GM12878 (cell line): ENCODE results near the gene PPRC1. TPM values are rescaled to one million over a fixed set of nuclear protein-coding genes. Genes with fewer than 3 reads are reported as not detected.

ENCODE experiments used
- ASH2L ChIP-seq: fragments of 300-600, 200-600 bp; sonication (generic); IDR thresholded peaks from 2 replicates; pipeline ENCODE4 v1.6.1; 2017; ENCODE audit warnings: low read depth, mild to moderate bottlenecking, borderline replicate concordance
- BACH1 ChIP-seq: fragments of 450-650 bp; IDR thresholded peaks from 2 replicates; pipeline ENCODE4 v1.6.1; 2017; ENCODE audit warnings: mild to moderate bottlenecking, borderline replicate concordance
- CBX5 ChIP-seq: sonication (generic); IDR thresholded peaks from 2 replicates; pipeline ENCODE4 v1.6.1; 2016; ENCODE audit warnings: low read depth, moderate library complexity, mild to moderate bottlenecking, inconsistent platforms
- EGR1 ChIP-seq, 2 experiments: IDR thresholded peaks; 1 replicate in 1 of 2; 2 replicates in 1 of 2; pipeline ENCODE4 v1.6.1; 2011 to 2012; ENCODE audit warnings: low read depth in 2 of 2, low read length in 2 of 2, borderline replicate concordance in 1 of 2, mild to moderate bottlenecking in 1 of 2, moderate library complexity in 1 of 2
- FOXK2 ChIP-seq: fragments of 450-650 bp; IDR thresholded peaks from 2 replicates; pipeline ENCODE4 v1.6.1; 2017; ENCODE audit warnings: mild to moderate bottlenecking, moderate library complexity
- GATAD2B ChIP-seq: fragments of 450-650 bp; conservative IDR thresholded peaks from 2 replicates; pipeline ENCODE4 v1.6.1; 2017; ENCODE audit warnings: low read depth, mild to moderate bottlenecking, moderate library complexity
- HDAC2 ChIP-seq: fragments of 200-600 bp; sonication (generic); IDR thresholded peaks from 2 replicates; pipeline ENCODE4 v1.6.1; 2017
- HDAC6 ChIP-seq: fragments of 200-600 bp; sonication (generic); IDR thresholded peaks from one replicate; pipeline ENCODE4 v1.8.0; 2017; ENCODE audit warnings: antibody characterized with exemption; ENCODE audit not compliant: unreplicated experiment
- HDGF ChIP-seq: fragments of 450-650 bp; IDR thresholded peaks from 2 replicates; pipeline ENCODE4 v1.6.1; 2016; ENCODE audit warnings: antibody characterized with exemption
- IRF4 ChIP-seq: IDR thresholded peaks from 2 replicates; pipeline ENCODE4 v1.6.1; 2011; ENCODE audit warnings: low read depth, low read length
- NFIC ChIP-seq: IDR thresholded peaks from 2 replicates; pipeline ENCODE4 v1.6.1; 2012; ENCODE audit warnings: low read depth, mild to moderate bottlenecking, inconsistent platforms, low read length, moderate library complexity
- NKRF ChIP-seq: fragments of 450-650 bp; conservative IDR thresholded peaks from 2 replicates; pipeline ENCODE4 v1.6.1; 2017; ENCODE audit warnings: mild to moderate bottlenecking, moderate library complexity
- NRF1 ChIP-seq: conservative IDR thresholded peaks from 2 replicates; pipeline ENCODE4 v1.6.1; 2011; ENCODE audit warnings: mild to moderate bottlenecking, low read depth, low read length, improper control_type of control experiment
- PAX8 ChIP-seq: fragments of 450-650 bp; IDR thresholded peaks from 2 replicates; pipeline ENCODE4 v1.6.1; 2017; ENCODE audit warnings: mild to moderate bottlenecking, moderate library complexity
- PML ChIP-seq: IDR thresholded peaks from 2 replicates; pipeline ENCODE4 v1.6.1; 2012; ENCODE audit warnings: low read length, inconsistent platforms
- POU2F2 ChIP-seq: IDR thresholded peaks from 3 replicates; pipeline ENCODE4 v1.6.1; 2011; ENCODE audit warnings: low read depth, mild to moderate bottlenecking, low read length, borderline replicate concordance
- RB1 ChIP-seq: fragments of 450-650 bp; formaldehyde crosslinking; IDR thresholded peaks from 2 replicates; pipeline ENCODE4 v1.6.1; 2017; ENCODE audit warnings: mild to moderate bottlenecking, borderline replicate concordance
- SMAD5 ChIP-seq: IDR thresholded peaks from 2 replicates; pipeline ENCODE4 v1.6.1; 2016; ENCODE audit warnings: antibody characterized with exemption, low read depth
- SMARCA5 ChIP-seq: fragments of 450-650 bp; IDR thresholded peaks from 2 replicates; pipeline ENCODE4 v1.6.1; 2017; ENCODE audit warnings: mild to moderate bottlenecking
- SP1 ChIP-seq: IDR thresholded peaks from one replicate; pipeline ENCODE4 v1.6.1; 2011; ENCODE audit warnings: low read depth, low read length
- TAF1 ChIP-seq: IDR thresholded peaks from 2 replicates; pipeline ENCODE4 v1.6.1; 2011; ENCODE audit warnings: mild to moderate bottlenecking, low read depth, low read length, borderline replicate concordance
- TCF12 ChIP-seq: IDR thresholded peaks from 2 replicates; pipeline ENCODE4 v1.6.1; 2011; ENCODE audit warnings: low read depth, mild to moderate bottlenecking, low read length
- ZBED1 ChIP-seq: IDR thresholded peaks from 2 replicates; pipeline ENCODE4 v1.6.1; 2016; ENCODE audit warnings: borderline replicate concordance
- ZNF384 ChIP-seq: IDR thresholded peaks from 2 replicates; pipeline ENCODE4 v1.6.1; 2012; ENCODE audit warnings: low read depth, mild to moderate bottlenecking, low read length, improper control_type of control experiment, borderline replicate concordance
- polyA plus RNA-seq, 11 experiments: library from polyadenylated mRNA; depleted of rRNA in 4 of 11; unstranded in 6 of 11; stranded (reverse) in 5 of 11; fragments of >200 nt; fragmentation: Nextera tagmentation in 4 of 11; fragmentation: Illumina TruSeq in 1 of 11; extraction: Ambion mirVana in 4 of 11; extraction: Trizol in 1 of 11; gene quantifications; 1 replicate in 1 of 11; 2 replicates in 10 of 11; pipeline versions ENCODE4 v1.2.1 to v1.2.3, GENCODE V29; 2011 to 2016; ENCODE audit warnings: inconsistent platforms in 2 of 11, missing spikeins in 2 of 11, low read depth in 1 of 11
- total RNA-seq, 4 experiments: library from RNA; depleted of rRNA in 3 of 4; stranded (reverse); fragments of >200 nt in 3 of 4; fragmentation: Illumina TruSeq in 1 of 4; extraction: Trizol in 1 of 4; gene quantifications; 2 replicates each; pipeline versions ENCODE4 v1.2.1 to v1.2.3, GENCODE V29; 2013 to 2021
- TF ChIP-seq, protein P1 (sequence below): fragments of 450-650 bp; IDR thresholded peaks from 2 replicates; pipeline ENCODE4 v1.6.1; 2016; ENCODE audit warnings: mild to moderate bottlenecking
- TF ChIP-seq, protein P2 (sequence below): fragments of 150-350 bp; IDR thresholded peaks from 2 replicates; pipeline ENCODE4 v1.6.1; 2016; ENCODE audit warnings: low read depth, low read length

Gene PPRC1
- total and polyA plus RNA-seq, 10 of the 15 experiments (the other 5 are each of a cell fraction or from before 2014, with no cell fraction given), result 13.1 to 69.8 (median 32.4) TPM

DNA sequence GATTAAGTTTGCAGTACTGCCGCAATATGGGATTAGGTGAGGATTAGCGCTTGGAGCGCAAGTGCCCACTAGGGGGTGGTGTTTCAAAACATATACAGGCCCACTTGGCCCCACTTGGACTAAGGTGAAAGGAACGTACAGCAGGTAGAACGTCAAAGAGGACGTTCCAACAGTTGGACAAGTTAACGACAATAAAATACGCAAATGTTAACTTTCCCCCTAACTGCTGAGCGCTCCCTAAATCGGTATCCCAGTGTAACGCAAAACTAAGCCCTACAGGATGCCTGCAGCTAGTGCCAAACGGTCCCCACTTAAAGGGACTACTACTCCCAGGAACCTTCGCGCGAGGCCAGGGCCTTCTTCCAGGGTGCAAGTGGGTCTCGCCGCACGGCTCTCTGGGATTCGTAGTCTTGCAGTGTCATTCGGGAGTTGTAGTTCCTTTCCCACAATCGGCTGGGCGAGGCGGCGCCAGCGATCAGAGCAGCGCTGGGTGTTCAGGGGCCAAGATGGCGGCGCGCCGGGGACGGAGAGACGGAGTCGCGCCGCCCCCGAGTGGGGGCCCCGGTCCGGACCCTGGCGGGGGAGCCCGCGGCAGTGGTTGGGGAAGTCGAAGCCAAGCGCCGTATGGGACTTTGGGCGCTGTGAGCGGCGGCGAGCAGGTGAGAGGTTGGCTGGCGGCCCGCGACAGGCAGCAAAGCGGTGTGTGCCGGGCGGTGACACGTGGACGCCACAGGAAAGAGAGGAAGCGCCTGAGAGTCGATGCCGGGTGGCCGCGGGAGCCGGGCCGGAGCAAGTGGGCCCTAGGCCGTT, at the start of gene PPRC1 (continued):
- TF ChIP-seq, protein P1, sequence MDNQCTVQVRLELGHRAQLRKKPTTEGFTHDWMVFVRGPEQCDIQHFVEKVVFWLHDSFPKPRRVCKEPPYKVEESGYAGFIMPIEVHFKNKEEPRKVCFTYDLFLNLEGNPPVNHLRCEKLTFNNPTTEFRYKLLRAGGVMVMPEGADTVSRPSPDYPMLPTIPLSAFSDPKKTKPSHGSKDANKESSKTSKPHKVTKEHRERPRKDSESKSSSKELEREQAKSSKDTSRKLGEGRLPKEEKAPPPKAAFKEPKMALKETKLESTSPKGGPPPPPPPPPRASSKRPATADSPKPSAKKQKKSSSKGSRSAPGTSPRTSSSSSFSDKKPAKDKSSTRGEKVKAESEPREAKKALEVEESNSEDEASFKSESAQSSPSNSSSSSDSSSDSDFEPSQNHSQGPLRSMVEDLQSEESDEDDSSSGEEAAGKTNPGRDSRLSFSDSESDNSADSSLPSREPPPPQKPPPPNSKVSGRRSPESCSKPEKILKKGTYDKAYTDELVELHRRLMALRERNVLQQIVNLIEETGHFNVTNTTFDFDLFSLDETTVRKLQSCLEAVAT, result peak; percentile 21; the same call in 1 of the 2 replicates
- no peak; the same call in 1 of the 3 replicates for TF ChIP-seq POU2F2
- no peak for TF ChIP-seq NFIC
- TF ChIP-seq TCF12, result no peak
- TF ChIP-seq GATAD2B, result no peak; the same call in 1 of the 2 replicates
- TF ChIP-seq EGR1 (IDR thresholded peaks at IDR 0.05; ENCODE audit: borderline replicate concordance in 1 of 2, low read depth in 2 of 2, low read length in 2 of 2), result peak; percentile 1 to 44; a peak in 2 of 3 replicates
- peak; percentile 83; the same call in 1 of the 2 replicates for TF ChIP-seq ASH2L
- no peak for TF ChIP-seq HDAC2
- peak; percentile 97 for TF ChIP-seq NKRF
- peak; percentile 80 for TF ChIP-seq SMAD5
- TF ChIP-seq HDAC6, result peak; percentile 33
- TF ChIP-seq ZBED1, result no peak
- no peak for TF ChIP-seq PAX8
- TF ChIP-seq IRF4, result peak; percentile 60
- TF ChIP-seq ZNF384, result no peak
- 0 out of 2 replicates have a peak, but pooled peaks have one; percentile 10 for TF ChIP-seq NRF1
- peak; percentile 58 for TF ChIP-seq FOXK2
- peak; percentile 65; the same call in 1 of the 2 replicates for TF ChIP-seq RB1
- peak; percentile 11; the same call in 1 of the 2 replicates for TF ChIP-seq BACH1
- TF ChIP-seq SP1, result peak; percentile 48
- TF ChIP-seq CBX5, result 0 out of 2 replicates have a peak, but pooled peaks have one; percentile 19
- TF ChIP-seq, protein P2, sequence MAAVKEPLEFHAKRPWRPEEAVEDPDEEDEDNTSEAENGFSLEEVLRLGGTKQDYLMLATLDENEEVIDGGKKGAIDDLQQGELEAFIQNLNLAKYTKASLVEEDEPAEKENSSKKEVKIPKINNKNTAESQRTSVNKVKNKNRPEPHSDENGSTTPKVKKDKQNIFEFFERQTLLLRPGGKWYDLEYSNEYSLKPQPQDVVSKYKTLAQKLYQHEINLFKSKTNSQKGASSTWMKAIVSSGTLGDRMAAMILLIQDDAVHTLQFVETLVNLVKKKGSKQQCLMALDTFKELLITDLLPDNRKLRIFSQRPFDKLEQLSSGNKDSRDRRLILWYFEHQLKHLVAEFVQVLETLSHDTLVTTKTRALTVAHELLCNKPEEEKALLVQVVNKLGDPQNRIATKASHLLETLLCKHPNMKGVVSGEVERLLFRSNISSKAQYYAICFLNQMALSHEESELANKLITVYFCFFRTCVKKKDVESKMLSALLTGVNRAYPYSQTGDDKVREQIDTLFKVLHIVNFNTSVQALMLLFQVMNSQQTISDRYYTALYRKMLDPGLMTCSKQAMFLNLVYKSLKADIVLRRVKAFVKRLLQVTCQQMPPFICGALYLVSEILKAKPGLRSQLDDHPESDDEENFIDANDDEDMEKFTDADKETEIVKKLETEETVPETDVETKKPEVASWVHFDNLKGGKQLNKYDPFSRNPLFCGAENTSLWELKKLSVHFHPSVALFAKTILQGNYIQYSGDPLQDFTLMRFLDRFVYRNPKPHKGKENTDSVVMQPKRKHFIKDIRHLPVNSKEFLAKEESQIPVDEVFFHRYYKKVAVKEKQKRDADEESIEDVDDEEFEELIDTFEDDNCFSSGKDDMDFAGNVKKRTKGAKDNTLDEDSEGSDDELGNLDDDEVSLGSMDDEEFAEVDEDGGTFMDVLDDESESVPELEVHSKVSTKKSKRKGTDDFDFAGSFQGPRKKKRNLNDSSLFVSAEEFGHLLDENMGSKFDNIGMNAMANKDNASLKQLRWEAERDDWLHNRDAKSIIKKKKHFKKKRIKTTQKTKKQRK, result no peak; the same call in 1 of the 2 replicates
- TF ChIP-seq SMARCA5, result peak; percentile 90
- peak; percentile 93 for TF ChIP-seq TAF1
- peak; percentile 68; the same call in 1 of the 2 replicates for TF ChIP-seq PML
- 0 out of 2 replicates have a peak, but pooled peaks have one; percentile 54 for TF ChIP-seq HDGF
